Neuronal stem cell (in vitro differentiated cells): ENCODE measurements around the gene F13A1.

Experiments used
- DNase-seq: peaks from one replicate; pipeline ENCODE4 v3.0.0-alpha.2; 2013; ENCODE audit warnings: low spot score
- H2AFZ ChIP-seq: one replicate; pipeline ENCODE4 v1.6.1; 2013; ENCODE audit warnings: mild to moderate bottlenecking, low read length, inconsistent platforms
- H2AK5ac ChIP-seq: 2 replicates; pipeline ENCODE4 v1.6.1; 2013; ENCODE audit warnings: low read depth, mild to moderate bottlenecking, inconsistent platforms, low read length, moderate library complexity, mixed read lengths
- H2BK120ac ChIP-seq: 2 replicates; pipeline ENCODE4 v1.6.1; 2013; ENCODE audit warnings: low read depth, mild to moderate bottlenecking, inconsistent platforms, low read length, moderate library complexity, mixed read lengths
- H2BK12ac ChIP-seq: one replicate; pipeline ENCODE4 v1.6.1; 2013; ENCODE audit warnings: low read length, inconsistent platforms
- H2BK15ac ChIP-seq: 2 replicates; pipeline ENCODE4 v1.6.1; 2013; ENCODE audit warnings: mild to moderate bottlenecking, low read length, inconsistent platforms, mixed read lengths
- H2BK5ac ChIP-seq: one replicate; pipeline ENCODE4 v1.6.1; 2013; ENCODE audit warnings: inconsistent platforms, mild to moderate bottlenecking, low read length, moderate library complexity
- H3K14ac ChIP-seq: one replicate; pipeline ENCODE4 v1.6.1; 2013; ENCODE audit warnings: low read length, inconsistent platforms
- H3K18ac ChIP-seq: 2 replicates; pipeline ENCODE4 v1.6.1; 2013; ENCODE audit warnings: low read length, inconsistent platforms
- H3K23ac ChIP-seq: 2 replicates; pipeline ENCODE4 v1.6.1; 2013; ENCODE audit warnings: low read depth, mild to moderate bottlenecking, mixed read lengths, low read length, inconsistent platforms; ENCODE audit not compliant: poor library complexity
- H3K27ac ChIP-seq: replicated peaks from 3 replicates; pipeline ENCODE4 v1.5.1; 2013; ENCODE audit warnings: low read length, inconsistent platforms
- H3K27me3 ChIP-seq, 3 experiments: 2 replicates each; pipeline ENCODE4 v1.6.1; 2013; ENCODE audit warnings: low read length in 3 of 3, mild to moderate bottlenecking in 2 of 3, inconsistent platforms in 1 of 3, low read depth in 1 of 3, mixed read lengths in 1 of 3, moderate library complexity in 1 of 3; ENCODE audit not compliant: control insufficient read depth in 3 of 3, insufficient read depth in 3 of 3
- H3K36me3 ChIP-seq, 2 donors: replicated peaks in 1 of 2; 2 replicates each; pipeline ENCODE4 v1.6.1; 2013; ENCODE audit warnings: low read length in 2 of 2; ENCODE audit not compliant: control insufficient read depth in 2 of 2, insufficient read depth in 2 of 2
- H3K4ac ChIP-seq: 2 replicates; pipeline ENCODE4 v1.6.1; 2013; ENCODE audit warnings: inconsistent platforms, mild to moderate bottlenecking, low read length, moderate library complexity
- H3K4me1 ChIP-seq, 2 donors: 1 replicate in 1 of 2; 2 replicates in 1 of 2; pipeline ENCODE4 v1.6.1; 2013; ENCODE audit warnings: low read length in 2 of 2, low read depth in 1 of 2; ENCODE audit not compliant: control insufficient read depth in 2 of 2, insufficient read depth in 1 of 2
- H3K4me2 ChIP-seq: one replicate; pipeline ENCODE4 v1.6.1; 2013; ENCODE audit warnings: mild to moderate bottlenecking, low read length, inconsistent platforms; ENCODE audit not compliant: insufficient read depth, poor library complexity, severe bottlenecking
- H3K4me3 ChIP-seq, 2 donors: 2 replicates each; pipeline ENCODE4 v1.5.1; 2013; ENCODE audit warnings: low read length in 2 of 2, mild to moderate bottlenecking in 2 of 2, inconsistent platforms in 1 of 2, moderate library complexity in 1 of 2
- H3K79me1 ChIP-seq: one replicate; pipeline ENCODE4 v1.6.1; 2013; ENCODE audit warnings: low read depth, mild to moderate bottlenecking, inconsistent platforms, low read length, moderate library complexity
- H3K9ac ChIP-seq: one replicate; pipeline ENCODE4 v1.6.1; 2013; ENCODE audit warnings: mild to moderate bottlenecking, low read depth, low read length, inconsistent platforms; ENCODE audit not compliant: poor library complexity
- H3K9me3 ChIP-seq, 2 donors: replicated peaks in 1 of 2; 2 replicates each; pipeline versions ENCODE3 to v1.6.1; 2013; ENCODE audit warnings: low read length in 2 of 2, mild to moderate bottlenecking in 2 of 2, inconsistent platforms in 1 of 2, low read depth in 1 of 2, mixed read lengths in 1 of 2, moderate library complexity in 1 of 2; ENCODE audit not compliant: control insufficient read depth in 2 of 2, insufficient read depth in 1 of 2
- H4K8ac ChIP-seq: one replicate; pipeline ENCODE4 v1.6.1; 2013; ENCODE audit warnings: low read depth, mild to moderate bottlenecking, inconsistent platforms, low read length, moderate library complexity
- H4K91ac ChIP-seq: one replicate; pipeline ENCODE4 v1.6.1; 2013; ENCODE audit warnings: low read length, low read depth, mild to moderate bottlenecking, inconsistent platforms; ENCODE audit not compliant: poor library complexity
- WGBS, 2 donors: extraction: QIAGEN DNeasy Blood & Tissue Kit; methylation state at CpG; one replicate each; pipeline ENCODE4 v1.1.7; 2013; ENCODE audit warnings: missing lambda C conversion rate in 2 of 2, mixed read lengths in 1 of 2; ENCODE audit not compliant: insufficient read length in 2 of 2, insufficient replicate concordance in 1 of 2; ENCODE audit errors: extremely low coverage in 2 of 2; 5-methylcytosine and 5-hydroxymethylcytosine counted together

The F13A1 gene

GRCh38 chr6:6331393-6331792, 10.9 kb upstream of the F13A1 start:
- Histone ChIP-seq H4K91ac (no peak overlapping the region), H2AK5ac (no peak overlapping the region), H3K4me1 (peaks cover 3 to 11% of the 10 kb centered on the region in 2 donors), H2AFZ (no peak overlapping the region), H3K4ac (no peak overlapping the region), H3K27me3 (no peaks in the 10 kb centered on the region), H3K27ac (no peak overlapping the region), H3K9ac (no peak overlapping the region), H3K9me3 (no peaks in the 10 kb centered on the region), H3K18ac (no peak overlapping the region), H3K23ac (no peak overlapping the region), H3K14ac (no peak overlapping the region), H3K4me2 (no peak overlapping the region), H3K36me3 (no peaks in the 10 kb centered on the region), H2BK120ac (no peak overlapping the region), H3K4me3 (no peak overlapping the region), H2BK15ac (no peak overlapping the region), H2BK12ac (no peak overlapping the region), H3K79me1 (no peaks in the 10 kb centered on the region), H4K8ac (no peak overlapping the region), H2BK5ac (no peak overlapping the region)
- DNase-seq: no peak
- no CpG with 5 or more reads among the region's 6 CpGs for WGBS, 2 donors

DNA sequence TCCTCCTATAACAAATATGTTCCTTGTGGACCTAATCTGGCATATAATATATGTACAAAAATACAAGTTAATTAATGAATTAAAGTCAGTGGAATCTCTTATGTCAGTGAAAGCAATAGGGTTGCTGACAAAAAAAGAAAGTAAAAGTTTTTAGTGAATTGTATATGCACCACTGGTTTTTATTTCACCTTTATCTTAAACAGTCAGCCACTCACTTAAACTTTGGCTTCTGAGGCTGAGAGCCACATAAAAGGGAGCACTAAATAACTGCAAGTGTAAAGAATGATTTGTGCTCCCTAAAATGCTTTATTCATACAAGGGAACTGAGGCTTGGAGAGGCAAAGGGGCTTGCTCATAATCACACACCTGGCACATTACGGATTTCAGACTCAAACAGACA, 9.9 kb upstream of the F13A1 start:
- Histone ChIP-seq H3K4me1 (peaks cover 3 to 11% of the 10 kb centered on the region in 2 donors), H3K4ac (no peak overlapping the region), H3K9me3 (no peaks in the 10 kb centered on the region), H4K8ac (no peak overlapping the region), H3K4me3 (no peak overlapping the region), H2AFZ (no peak overlapping the region), H3K27me3 (no peaks in the 10 kb centered on the region), H2BK120ac (no peak overlapping the region), H2AK5ac (no peak overlapping the region), H3K9ac (no peak overlapping the region), H3K36me3 (no peaks in the 10 kb centered on the region), H3K4me2 (no peak overlapping the region), H2BK15ac (no peak overlapping the region), H2BK5ac (no peak overlapping the region), H4K91ac (no peak overlapping the region), H3K14ac (no peak overlapping the region), H3K18ac (no peak overlapping the region), H2BK12ac (no peak overlapping the region), H3K27ac (no peak overlapping the region), H3K79me1 (no peaks in the 10 kb centered on the region), H3K23ac (no peak overlapping the region)
- DNase-seq: no peak
- no CpG with 5 or more reads among the region's 1 CpG for WGBS, 2 donors

- no peak overlapping the region for H4K91ac ChIP-seq
- no peak overlapping the region for H3K4me3 ChIP-seq
- H3K9ac ChIP-seq: no peak overlapping the region
- peaks cover 3 to 11% of the 10 kb centered on the region in 2 donors for H3K4me1 ChIP-seq
- H3K4me2 ChIP-seq: no peak overlapping the region
- no peaks in the 10 kb centered on the region for H3K79me1 ChIP-seq
- no peaks in the 10 kb centered on the region for H3K36me3 ChIP-seq
- H2AFZ ChIP-seq: no peak overlapping the region
- no peak overlapping the region for H2BK12ac ChIP-seq
- no peaks in the 10 kb centered on the region for H3K9me3 ChIP-seq
- DNase-seq: no peak
- H2BK5ac ChIP-seq: no peak overlapping the region
- no peak overlapping the region for H3K23ac ChIP-seq
- no peak overlapping the region for H2BK15ac ChIP-seq
- H3K18ac ChIP-seq: no peak overlapping the region
- no CpG with 5 or more reads among the region's 3 CpGs for WGBS, 2 donors
- no peaks in the 10 kb centered on the region for H3K27me3 ChIP-seq
- no peak overlapping the region for H3K14ac ChIP-seq
- H3K27ac ChIP-seq: no peak overlapping the region
- H2BK120ac ChIP-seq: no peak overlapping the region
- no peak overlapping the region for H2AK5ac ChIP-seq
- H4K8ac ChIP-seq: no peak overlapping the region
- no peak overlapping the region for H3K4ac ChIP-seq
Measured at GRCh38 chr6:6328451-6328850, 8.0 kb upstream of the F13A1 start.

GRCh38 chr6:6323352-6323751, 2.9 kb upstream of the F13A1 start:
- Histone ChIP-seq H3K4me2 (no peak overlapping the region), H2BK15ac (no peak overlapping the region), H4K8ac (no peak overlapping the region), H4K91ac (no peak overlapping the region), H3K4me1 (peaks cover 14 to 20% of the 10 kb centered on the region in 2 donors), H3K9ac (no peak overlapping the region), H3K9me3 (no peaks in the 10 kb centered on the region), H2BK12ac (no peak overlapping the region), H2AK5ac (no peak overlapping the region), H3K4ac (no peak overlapping the region), H3K23ac (no peak overlapping the region), H3K27me3 (peaks cover 0 to 14% (median 0%) of the 10 kb centered on the region in 3 experiments), H2BK5ac (no peak overlapping the region), H3K79me1 (no peaks in the 10 kb centered on the region), H3K18ac (no peak overlapping the region), H2AFZ (no peak overlapping the region), H3K4me3 (no peak overlapping the region), H2BK120ac (no peak overlapping the region), H3K27ac (no peak overlapping the region), H3K36me3 (no peaks in the 10 kb centered on the region), H3K14ac (no peak overlapping the region)
- DNase-seq: no peak
- WGBS, 2 donors: no CpG with 5 or more reads among the region's 5 CpGs
